Fibroblast of lung (primary cell): ENCODE measurements around the gene MATN4. TPM values are rescaled to one million over a fixed set of nuclear protein-coding genes. Genes with fewer than 3 reads are reported as not detected.

Source experiments
- DNase-seq, 2 donors: peaks; one replicate each; pipeline versions ENCODE4 v3.0.0 to v3.0.0-alpha.2; 2010; ENCODE audit warnings: low read depth in 2 of 2
- H2AFZ ChIP-seq: 2 replicates; pipeline ENCODE4 v1.5.1; 2012; ENCODE audit warnings: low read length, control low read depth, inconsistent platforms
- H3K27ac ChIP-seq: 2 replicates; pipeline ENCODE4 v1.5.1; 2011; ENCODE audit warnings: low read length, control low read depth; ENCODE audit not compliant: insufficient read depth
- H3K27me3 ChIP-seq: 2 replicates; pipeline ENCODE4 v1.5.1; 2011; ENCODE audit warnings: mild to moderate bottlenecking, low read length; ENCODE audit not compliant: control insufficient read depth, insufficient read depth
- H3K36me3 ChIP-seq: 2 replicates; pipeline ENCODE4 v1.5.1; 2011; ENCODE audit warnings: low read length; ENCODE audit not compliant: control insufficient read depth, insufficient read depth
- H3K4me1 ChIP-seq: 2 replicates; pipeline ENCODE4 v1.5.1; 2011; ENCODE audit warnings: low read length; ENCODE audit not compliant: control insufficient read depth, insufficient read depth; ENCODE audit errors: extremely low read depth
- H3K4me2 ChIP-seq: 2 replicates; pipeline ENCODE4 v1.5.1; 2011; ENCODE audit warnings: low read length, control low read depth; ENCODE audit not compliant: insufficient read depth; ENCODE audit errors: extremely low read depth
- H3K4me3 ChIP-seq, 4 experiments: fragments of 200-600 bp in 1 of 4; sonication (generic) in 1 of 4; replicated peaks in 1 of 4; 2 replicates each; pipeline ENCODE4 v1.5.1; 2011 to 2016; ENCODE audit warnings: low read length in 4 of 4, low read depth in 3 of 4, mild to moderate bottlenecking in 3 of 4, control low read depth in 2 of 4, inconsistent platforms in 1 of 4, mixed read lengths in 1 of 4; ENCODE audit not compliant: insufficient read depth in 1 of 4; ENCODE audit errors: control extremely low read depth in 1 of 4
- H3K79me2 ChIP-seq: 2 replicates; pipeline ENCODE4 v1.5.1; 2012; ENCODE audit warnings: mild to moderate bottlenecking, low read length, inconsistent platforms; ENCODE audit not compliant: control insufficient read depth, insufficient read depth
- H3K9ac ChIP-seq: 2 replicates; pipeline ENCODE4 v1.5.1; 2011; ENCODE audit warnings: mild to moderate bottlenecking, low read length, control low read depth; ENCODE audit not compliant: insufficient read depth
- H3K9me3 ChIP-seq: 2 replicates; pipeline ENCODE4 v1.5.1; 2012; ENCODE audit warnings: low read depth, low read length; ENCODE audit not compliant: control insufficient read depth, insufficient read depth
- H4K20me1 ChIP-seq: 2 replicates; pipeline ENCODE4 v1.5.1; 2011; ENCODE audit warnings: low read length; ENCODE audit not compliant: control insufficient read depth, insufficient read depth; ENCODE audit errors: extremely low read depth
- CTCF ChIP-seq, 2 donors: IDR thresholded peaks in 1 of 2; conservative IDR thresholded peaks in 1 of 2; 1 replicate in 1 of 2; 2 replicates in 1 of 2; pipeline ENCODE4 v1.5.1; 2011 to 2012; ENCODE audit warnings: low read length in 2 of 2, control low read depth in 1 of 2, inconsistent platforms in 1 of 2, low read depth in 1 of 2, mild to moderate bottlenecking in 1 of 2
- EZH2 ChIP-seq: IDR thresholded peaks from 2 replicates; pipeline ENCODE4 v1.5.1; 2012; ENCODE audit warnings: low read length, control low read depth, mild to moderate bottlenecking; ENCODE audit errors: missing control alignments
- polyA plus RNA-seq, 2 donors: library from polyadenylated mRNA; depleted of rRNA in 1 of 2; stranded (reverse) in 1 of 2; unstranded in 1 of 2; fragments of >200 nt; gene quantifications; 2 replicates each; pipeline ENCODE4 v1.2.1, GENCODE V29; 2011 to 2012; ENCODE audit warnings: missing spikeins in 1 of 2
- total RNA-seq: library from RNA; depleted of rRNA; stranded (reverse); fragments of >200 nt; gene quantifications from 2 replicates; pipeline ENCODE4 v1.2.1, GENCODE V29; 2014

MATN4 gene
- total and polyA plus RNA-seq, 2 donors (not counting 1 experiment from before 2014, with no cell fraction given), result under 0.01 to 0.06 TPM

GRCh38 chr20:45340236-45340847 lies 32.2 kb upstream of the MATN4 start:
- TF ChIP-seq CTCF (conservative IDR thresholded peaks at IDR 0.05 in 1 of 2, IDR thresholded peaks at IDR 0.05 in 1 of 2; ENCODE audit: low read depth in 1 of 2, low read length in 2 of 2), result no peak
- TF ChIP-seq EZH2, result no peak
- H3K36me3 ChIP-seq, result peaks cover 18% of the 10 kb centered on the region

GRCh38 chr20:45339799-45340198 lies 31.7 kb upstream of the MATN4 start:
- Histone ChIP-seq H3K9me3 (no peaks in the 10 kb centered on the region), H3K79me2 (peaks cover 85% of the 10 kb centered on the region), H3K27ac (peak overlapping the region; percentile 46), H3K4me3 (no peak overlapping the region), H3K4me1 (peaks cover 75% of the 10 kb centered on the region), H3K4me2 (no peak overlapping the region), H4K20me1 (no peaks in the 10 kb centered on the region), H2AFZ (no peak overlapping the region), H3K9ac (no peak overlapping the region), H3K27me3 (no peaks in the 10 kb centered on the region), H3K36me3 (peaks cover 20% of the 10 kb centered on the region)
- TF ChIP-seq CTCF (conservative IDR thresholded peaks at IDR 0.05 in 1 of 2, IDR thresholded peaks at IDR 0.05 in 1 of 2; ENCODE audit: low read depth in 1 of 2, low read length in 2 of 2) (no peak), EZH2 (no peak)
- no peak for DNase-seq

More at GRCh38 chr20:45340236-45340847, 32.2 kb upstream of the MATN4 start:
- Histone ChIP-seq H3K27me3 (no peaks in the 10 kb centered on the region), H3K79me2 (peaks cover 85% of the 10 kb centered on the region), H2AFZ (no peak overlapping the region), H3K4me2 (no peak overlapping the region), H3K9me3 (no peaks in the 10 kb centered on the region), H4K20me1 (no peaks in the 10 kb centered on the region), H3K4me1 (peaks cover 77% of the 10 kb centered on the region), H3K9ac (no peak overlapping the region), H3K27ac (peak overlapping the region; percentile 46), H3K4me3 (no peak overlapping the region)
- DNase-seq, result no peak

GRCh38 chr20:45339084-45339483 lies 31.0 kb upstream of the MATN4 start:
- H3K9ac ChIP-seq, result no peak overlapping the region
- no peak for DNase-seq
- H3K4me2 ChIP-seq, result no peak overlapping the region
- H3K79me2 ChIP-seq, result peaks cover 84% of the 10 kb centered on the region
- H3K36me3 ChIP-seq, result peaks cover 20% of the 10 kb centered on the region
- no peaks in the 10 kb centered on the region for H3K9me3 ChIP-seq
- H4K20me1 ChIP-seq, result no peaks in the 10 kb centered on the region
- H3K27me3 ChIP-seq, result no peaks in the 10 kb centered on the region
- peak overlapping the region; percentile 99 for H3K27ac ChIP-seq
- no peak overlapping the region for H2AFZ ChIP-seq
- H3K4me1 ChIP-seq, result peaks cover 71% of the 10 kb centered on the region
- TF ChIP-seq EZH2, result no peak
- TF ChIP-seq CTCF (conservative IDR thresholded peaks at IDR 0.05 in 1 of 2, IDR thresholded peaks at IDR 0.05 in 1 of 2; ENCODE audit: low read depth in 1 of 2, low read length in 2 of 2), result no peak
- H3K4me3 ChIP-seq, result no peak overlapping the region
